K562 (cell line): ENCODE data around the gene PDLIM7. TPM values are rescaled to one million over a fixed set of nuclear protein-coding genes. Genes with fewer than 3 reads are reported as not detected.
A peak's percentile ranks its signal among the peaks of the same experiment; 100 is the strongest.

ENCODE experiments used
- DEAF1 ChIP-seq: fragments of 450-650 bp; formaldehyde crosslinking; IDR thresholded peaks from 2 replicates; pipeline ENCODE4 v1.4.0; 2020; ENCODE audit warnings: mild to moderate bottlenecking, moderate library complexity
- FOXO4 ChIP-seq: fragments of 450-650 bp; formaldehyde crosslinking; IDR thresholded peaks from 2 replicates; pipeline ENCODE4 v1.4.0; 2020; ENCODE audit warnings: mild to moderate bottlenecking, moderate library complexity
- MLLT1 ChIP-seq, 2 experiments: fragments of 450-650 bp; IDR thresholded peaks; 2 replicates each; pipeline ENCODE4 v1.6.1; 2016
- NEUROD1 ChIP-seq: fragments of 150-350 bp; IDR thresholded peaks from 2 replicates; pipeline ENCODE4 v1.6.1; 2014; ENCODE audit warnings: borderline replicate concordance, low read length, low read depth; ENCODE audit not compliant: partially characterized antibody
- NRF1 ChIP-seq, 2 experiments: fragments of 450-650 bp; IDR thresholded peaks in 1 of 2; conservative IDR thresholded peaks in 1 of 2; 2 replicates each; pipeline ENCODE4 v1.6.1; 2014; ENCODE audit warnings: mild to moderate bottlenecking in 2 of 2
- ZMIZ1 ChIP-seq, 2 experiments: fragments of 150-350 bp in 1 of 2; IDR thresholded peaks; 2 replicates each; pipeline ENCODE4 v1.6.1; 2012 to 2016; ENCODE audit warnings: low read depth in 2 of 2, low read length in 2 of 2, mild to moderate bottlenecking in 1 of 2, moderate library complexity in 1 of 2
- ZNF146 ChIP-seq: IDR thresholded peaks from one replicate; pipeline ENCODE4 v1.6.1; 2018; ENCODE audit warnings: missing compliant biosample characterization; ENCODE audit not compliant: unreplicated experiment
- ZNF324 ChIP-seq: fragments of 250-450 bp; sonication (Bioruptor Pico); IDR thresholded peaks from 2 replicates; pipeline ENCODE4 v1.4.0; 2020; ENCODE audit warnings: mild to moderate bottlenecking
- ZNF609 ChIP-seq: sonication (generic); formaldehyde crosslinking; IDR thresholded peaks from 2 replicates; pipeline ENCODE4 v1.8.1; 2023; ENCODE audit warnings: missing genetic modification reagents, mild to moderate bottlenecking, borderline replicate concordance
- ZNF764 ChIP-seq: fragments of 250-450 bp; sonication (Bioruptor Pico); IDR thresholded peaks from 2 replicates; pipeline ENCODE4 v1.4.0; 2020; ENCODE audit warnings: low read depth, mild to moderate bottlenecking, moderate library complexity
- polyA plus RNA-seq, 8 experiments: library from polyadenylated mRNA; depleted of rRNA in 4 of 8; stranded (reverse) in 5 of 8; unstranded in 3 of 8; fragments of >200 nt; fragmentation: Nextera tagmentation in 2 of 8; fragmentation: Illumina TruSeq in 1 of 8; extraction: Ambion mirVana in 2 of 8; extraction: Trizol in 1 of 8; gene quantifications; 2 replicates each; pipeline versions ENCODE4 v1.2.1 to v1.2.3, GENCODE V29; 2011 to 2014; ENCODE audit warnings: inconsistent platforms in 1 of 8, missing spikeins in 1 of 8
- total RNA-seq, 7 experiments: library from RNA; depleted of rRNA in 6 of 7; stranded (reverse); fragments of >200 nt in 6 of 7; fragmentation: Illumina TruSeq in 2 of 7; extraction: Trizol in 2 of 7; gene quantifications; 2 replicates each; pipeline versions ENCODE4 v1.2.1 to v1.2.3, GENCODE V29; 2011 to 2021; ENCODE audit warnings: low replicate concordance in 1 of 7

The PDLIM7 gene
- total and polyA plus RNA-seq, 9 of the 15 experiments (the other 6 are each of a cell fraction or from before 2014, with no cell fraction given) = 2.1 to 124 (median 32.6) TPM

- no peak for TF ChIP-seq DEAF1
- TF ChIP-seq ZNF324 (CRISPR knock-in tag) = no peak
- TF ChIP-seq MLLT1 (IDR thresholded peaks at IDR 0.05) = no peak
- no peak for TF ChIP-seq FOXO4
- TF ChIP-seq NEUROD1 = no peak
- TF ChIP-seq ZNF146 = no peak
- TF ChIP-seq ZNF764 (CRISPR knock-in tag) = no peak
- no peak for TF ChIP-seq ZNF609 (CRISPR knock-in tag)
- TF ChIP-seq ZMIZ1 (IDR thresholded peaks at IDR 0.05; ENCODE audit: low read depth in 2 of 2, low read length in 2 of 2) = 0 out of 4 replicates have a peak, but pooled peaks of 1 of the 2 experiments have one; percentile 4
- TF ChIP-seq NRF1 (conservative IDR thresholded peaks at IDR 0.05 in 1 of 2, IDR thresholded peaks at IDR 0.05 in 1 of 2) = peak; percentile 84 to 86
Measured at GRCh38 chr5:177509381-177509951, 12.1 kb upstream of the PDLIM7 start, which contains the start of gene DOK3 (continued).
